GM12865 (cell line): ENCODE measurements around the gene XRCC3.

Experiments used
- DNase-seq: peaks from one replicate; pipeline ENCODE4 v3.0.0; 2010; ENCODE audit warnings: low read depth
- H3K4me3 ChIP-seq: 2 replicates; pipeline ENCODE4 v1.5.1; 2011; ENCODE audit warnings: mild to moderate bottlenecking, low read depth, low read length, control low read depth
- TF ChIP-seq, protein P1 (sequence below): IDR thresholded peaks from 2 replicates; pipeline ENCODE4 v1.5.1; 2011; ENCODE audit warnings: low read length, control low read depth, low read depth, inconsistent platforms; ENCODE audit not compliant: insufficient read depth; ENCODE audit errors: missing control alignments

Gene XRCC3

DNA sequence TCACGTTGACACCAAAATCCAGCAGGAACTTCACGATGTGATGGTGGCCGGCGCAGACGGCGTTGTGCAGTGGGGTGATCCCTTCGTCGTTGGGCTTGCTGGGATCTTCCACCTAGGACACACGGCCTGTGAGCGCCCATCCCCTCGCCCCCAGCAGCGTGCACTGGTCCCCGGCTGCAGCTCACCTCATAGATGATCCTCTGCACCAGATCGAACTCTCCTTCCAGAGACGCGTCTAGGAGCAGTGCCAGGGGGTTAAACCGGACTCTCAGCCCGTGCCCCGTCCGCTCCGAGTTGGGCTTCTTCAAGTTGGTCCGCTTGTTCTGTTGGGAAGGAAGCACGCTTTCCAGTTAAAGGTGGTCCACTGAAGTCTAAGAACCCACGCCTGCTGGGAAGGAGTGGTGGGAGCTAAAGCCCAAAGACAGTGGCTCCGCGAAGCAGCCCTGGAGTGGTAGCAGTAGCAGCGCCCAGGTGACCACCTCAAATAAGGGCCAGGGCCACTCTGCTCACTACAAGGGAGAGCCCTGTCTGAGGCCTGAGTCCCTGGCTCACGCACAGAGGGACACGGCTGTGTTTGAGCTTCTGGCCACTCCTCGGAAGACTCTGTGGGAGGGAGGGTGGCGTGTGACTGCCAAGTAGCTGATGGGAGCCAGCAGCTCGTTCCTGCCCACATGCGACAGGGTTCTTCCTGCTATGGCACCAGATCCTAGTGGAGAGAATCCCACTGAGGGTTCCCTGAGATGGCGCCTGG, 23.6 kb upstream of the XRCC3 start:
- H3K4me3 ChIP-seq = no peak overlapping the region
- DNase-seq = no peak
- TF ChIP-seq, protein P1, sequence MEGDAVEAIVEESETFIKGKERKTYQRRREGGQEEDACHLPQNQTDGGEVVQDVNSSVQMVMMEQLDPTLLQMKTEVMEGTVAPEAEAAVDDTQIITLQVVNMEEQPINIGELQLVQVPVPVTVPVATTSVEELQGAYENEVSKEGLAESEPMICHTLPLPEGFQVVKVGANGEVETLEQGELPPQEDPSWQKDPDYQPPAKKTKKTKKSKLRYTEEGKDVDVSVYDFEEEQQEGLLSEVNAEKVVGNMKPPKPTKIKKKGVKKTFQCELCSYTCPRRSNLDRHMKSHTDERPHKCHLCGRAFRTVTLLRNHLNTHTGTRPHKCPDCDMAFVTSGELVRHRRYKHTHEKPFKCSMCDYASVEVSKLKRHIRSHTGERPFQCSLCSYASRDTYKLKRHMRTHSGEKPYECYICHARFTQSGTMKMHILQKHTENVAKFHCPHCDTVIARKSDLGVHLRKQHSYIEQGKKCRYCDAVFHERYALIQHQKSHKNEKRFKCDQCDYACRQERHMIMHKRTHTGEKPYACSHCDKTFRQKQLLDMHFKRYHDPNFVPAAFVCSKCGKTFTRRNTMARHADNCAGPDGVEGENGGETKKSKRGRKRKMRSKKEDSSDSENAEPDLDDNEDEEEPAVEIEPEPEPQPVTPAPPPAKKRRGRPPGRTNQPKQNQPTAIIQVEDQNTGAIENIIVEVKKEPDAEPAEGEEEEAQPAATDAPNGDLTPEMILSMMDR = no peak

DNA sequence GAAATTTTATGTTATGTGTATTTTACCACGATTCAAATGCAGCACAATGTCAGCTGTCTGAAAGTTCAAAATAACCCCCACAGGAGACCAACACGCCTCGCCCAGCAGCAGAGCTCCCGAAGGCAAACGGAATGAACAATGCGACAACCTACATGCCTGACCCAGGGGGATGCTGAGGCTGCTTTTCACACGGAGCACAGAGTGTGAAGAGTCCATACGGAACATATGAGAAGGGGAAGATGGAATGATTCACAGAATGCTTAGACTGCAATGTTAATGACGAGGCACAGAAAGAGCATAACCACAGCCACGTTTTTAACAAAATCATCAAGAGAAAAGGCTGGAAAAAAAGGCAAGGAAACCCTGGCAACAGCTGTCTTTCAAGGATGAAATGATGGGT, 22.9 kb upstream of the XRCC3 start:
- no peak overlapping the region for H3K4me3 ChIP-seq
- DNase-seq = no peak
- TF ChIP-seq, protein P1 = no peak

DNA sequence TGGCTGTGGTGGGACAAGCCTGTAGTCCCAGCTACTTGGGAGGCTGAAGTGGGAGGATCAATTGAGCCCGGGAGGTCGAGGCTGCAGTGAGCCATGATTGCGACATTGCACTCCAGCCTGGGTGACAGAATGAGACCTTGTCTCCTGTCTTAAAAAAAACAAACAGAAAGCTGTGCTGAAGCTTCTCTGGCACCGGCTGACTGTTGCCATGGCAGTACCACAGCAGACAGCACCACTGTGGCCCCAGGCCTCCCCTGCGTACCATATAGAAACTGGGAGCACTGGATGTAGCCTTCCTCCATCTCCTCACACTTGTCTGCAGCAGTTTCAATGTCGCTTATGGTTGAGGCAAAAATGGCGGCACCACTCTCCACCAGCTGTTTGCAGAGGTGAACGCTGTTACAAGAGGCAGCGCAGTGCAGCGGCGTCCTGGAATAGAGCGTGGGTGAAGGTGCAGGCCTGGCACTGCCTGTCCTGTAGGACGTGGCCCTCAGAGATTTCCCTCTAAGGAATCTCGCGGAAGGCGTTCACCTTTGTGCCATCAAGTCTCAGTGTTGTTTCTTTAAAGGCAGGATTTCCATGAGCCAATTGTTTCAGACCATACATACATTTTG, 22.3 kb upstream of the XRCC3 start:
- TF ChIP-seq, protein P1 = no peak

DNA sequence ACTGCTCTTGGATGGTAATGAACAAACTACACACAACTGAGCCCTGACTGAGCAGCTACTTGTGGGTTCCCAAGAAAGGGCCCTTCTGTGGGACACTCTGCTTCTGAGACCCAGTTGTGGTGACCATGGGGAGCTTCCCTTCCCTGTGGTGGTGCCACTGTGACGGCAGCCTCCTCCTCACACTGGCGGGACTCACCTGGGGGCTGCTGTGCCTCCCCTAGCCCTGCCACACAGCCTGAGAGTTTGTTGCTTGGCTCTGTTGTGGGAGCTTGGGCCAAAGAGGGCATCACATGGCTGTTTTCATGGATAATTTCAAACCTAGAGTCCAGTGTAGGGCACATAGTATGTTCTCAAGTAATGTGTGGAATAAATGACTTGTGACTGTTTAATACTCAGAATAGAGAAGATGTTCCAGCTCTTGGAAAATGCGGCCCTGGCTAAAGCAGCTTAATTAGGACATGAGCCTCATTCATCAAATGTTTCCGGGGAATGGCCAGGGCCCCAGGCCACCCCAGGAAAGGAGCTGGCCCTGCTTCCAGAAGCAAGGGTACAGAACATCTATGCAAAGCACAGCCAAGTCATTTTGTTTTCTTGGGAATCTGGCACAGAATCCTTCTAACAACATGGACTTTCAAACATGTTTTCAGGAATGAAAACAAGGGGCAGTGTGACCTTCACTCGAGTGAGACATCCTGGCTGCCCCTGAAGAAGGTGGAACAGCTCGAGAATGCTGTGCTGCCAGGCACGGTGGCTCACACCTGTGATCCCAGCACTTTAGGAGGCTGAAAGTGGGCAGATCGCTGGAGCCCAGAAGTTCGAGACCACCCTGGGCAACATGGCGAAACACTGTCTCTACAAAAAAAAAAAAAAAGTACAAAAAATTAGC, 21.5 kb upstream of the XRCC3 start:
- TF ChIP-seq, protein P1 = no peak
- no peak for DNase-seq
- H3K4me3 ChIP-seq = no peak overlapping the region

More for the DNA sequence above, 22.3 kb upstream of the XRCC3 start:
- H3K4me3 ChIP-seq = no peak overlapping the region
- DNase-seq = no peak

DNA sequence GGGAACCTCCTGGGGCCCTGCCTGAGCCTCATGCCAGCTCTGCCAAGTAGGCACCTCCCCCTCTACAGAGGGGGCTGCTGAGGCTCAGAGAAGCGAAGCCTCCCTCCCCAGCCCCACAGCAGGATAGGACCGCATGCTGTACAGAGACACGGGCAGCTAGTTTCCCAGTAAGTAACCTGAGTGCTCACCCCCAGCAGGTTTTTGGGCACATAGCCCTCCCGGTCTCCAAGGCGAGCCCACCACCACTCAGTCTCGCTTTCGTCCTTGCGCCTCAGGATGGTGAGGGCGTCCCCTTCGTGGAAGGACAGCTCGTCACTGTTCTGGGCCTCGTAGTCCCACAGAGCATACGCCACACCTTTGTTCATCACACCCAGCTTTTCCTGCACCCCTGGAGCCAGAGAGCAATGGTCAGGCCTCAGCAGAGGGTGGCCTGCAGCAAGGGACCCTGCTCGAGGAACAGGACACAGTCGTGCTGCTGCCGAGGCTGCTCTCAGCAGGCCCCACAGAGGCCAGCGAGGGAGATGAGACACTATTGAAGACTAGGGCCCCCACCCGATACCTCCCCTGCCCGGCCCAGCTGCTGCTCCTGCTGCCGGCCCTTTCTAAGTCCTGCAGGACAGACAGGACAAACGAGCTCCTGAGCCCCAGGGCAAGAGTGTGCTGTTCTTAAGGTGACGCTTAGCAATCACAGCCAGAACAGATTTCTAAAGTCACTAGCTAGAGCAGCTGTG, 20.7 kb upstream of the XRCC3 start:
- no peak for DNase-seq
- H3K4me3 ChIP-seq = no peak overlapping the region
- TF ChIP-seq, protein P1 = no peak

DNA sequence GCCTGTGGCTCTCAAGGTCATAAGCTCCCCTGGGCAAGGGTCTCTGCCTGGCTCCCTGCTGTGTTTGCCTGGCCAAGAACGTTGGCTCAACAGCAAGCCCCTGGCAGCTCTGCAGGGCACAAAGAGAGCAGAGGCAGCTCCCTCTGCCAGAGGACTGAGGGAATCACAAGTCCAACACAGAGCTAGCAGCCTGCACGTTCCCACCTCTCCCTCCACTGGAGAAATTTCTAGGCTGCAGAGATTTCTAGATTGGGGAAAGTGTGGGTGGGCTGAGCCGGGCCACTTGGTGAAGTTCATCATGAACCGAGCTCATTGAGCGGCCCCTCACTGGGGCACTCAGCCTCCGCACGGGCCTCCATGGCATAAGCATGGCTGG, 20.2 kb upstream of the XRCC3 start:
- no peak for DNase-seq
- TF ChIP-seq, protein P1 = no peak

More for the DNA sequence above, 20.2 kb upstream of the XRCC3 start:
- no peak overlapping the region for H3K4me3 ChIP-seq
